OCI-LY3 (cell line): ENCODE measurements around the gene DNTTIP2.

Experiments used
- CTCF ChIP-seq: fragments of 200-600, 300-600 bp; sonication (generic); IDR thresholded peaks from 2 replicates; pipeline ENCODE4 v1.5.1; 2014; ENCODE audit warnings: antibody characterized with exemption, low read length, low read depth
- EZH2phosphoT487 ChIP-seq: fragments of 200-600 bp; shearing (Covaris generic); IDR thresholded peaks from 2 replicates; pipeline ENCODE4 v1.6.1; 2018; ENCODE audit warnings: antibody characterized with exemption, mixed run types, low read depth

GRCh38 chr1:93822730-93823425 lies 56.1 kb downstream of the DNTTIP2 start:
- TF ChIP-seq CTCF (no peak), EZH2phosphoT487 (no peak)
